HG02981 (cell line): ENCODE results near the gene CD68.
A peak's percentile ranks its signal among the peaks of the same experiment; 100 is the strongest.

ENCODE experiments used
- ATAC-seq: cut with Tn5 transposase; IDR thresholded peaks from one replicate; pipeline ENCODE4 v1.9.1; 2021; ENCODE audit warnings: mild to moderate bottlenecking, moderate library complexity; ENCODE audit not compliant: unreplicated experiment

The CD68 gene

DNA sequence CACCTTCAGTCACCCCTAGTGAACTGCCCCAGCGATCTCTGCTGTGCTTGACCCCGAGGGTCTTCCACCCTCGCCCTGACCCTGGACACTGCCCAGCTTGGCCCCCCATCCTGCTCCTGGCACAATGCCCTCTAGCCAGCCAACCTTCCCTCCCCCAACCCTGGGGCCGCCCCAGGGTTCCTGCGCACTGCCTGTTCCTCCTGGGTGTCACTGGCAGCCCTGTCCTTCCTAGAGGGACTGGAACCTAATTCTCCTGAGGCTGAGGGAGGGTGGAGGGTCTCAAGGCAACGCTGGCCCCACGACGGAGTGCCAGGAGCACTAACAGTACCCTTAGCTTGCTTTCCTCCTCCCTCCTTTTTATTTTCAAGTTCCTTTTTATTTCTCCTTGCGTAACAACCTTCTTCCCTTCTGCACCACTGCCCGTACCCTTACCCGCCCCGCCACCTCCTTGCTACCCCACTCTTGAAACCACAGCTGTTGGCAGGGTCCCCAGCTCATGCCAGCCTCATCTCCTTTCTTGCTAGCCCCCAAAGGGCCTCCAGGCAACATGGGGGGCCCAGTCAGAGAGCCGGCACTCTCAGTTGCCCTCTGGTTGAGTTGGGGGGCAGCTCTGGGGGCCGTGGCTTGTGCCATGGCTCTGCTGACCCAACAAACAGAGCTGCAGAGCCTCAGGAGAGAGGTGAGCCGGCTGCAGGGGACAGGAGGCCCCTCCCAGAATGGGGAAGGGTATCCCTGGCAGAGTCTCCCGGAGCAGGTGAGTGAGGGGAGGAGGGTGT is 20.7 kb upstream of the CD68 start, which contains the start of gene TNFSF13:
Gene TNFSF13, plus strand, starts transcription at position 207 of the 776 bp plus-strand sequence. Its CDS starts 290 bp downstream, at position 497.
- ATAC-seq = no peak

- ATAC-seq = no peak
These were observed 19.9 kb upstream of the CD68 start for GRCh38 chr17:7559320-7560171.

DNA sequence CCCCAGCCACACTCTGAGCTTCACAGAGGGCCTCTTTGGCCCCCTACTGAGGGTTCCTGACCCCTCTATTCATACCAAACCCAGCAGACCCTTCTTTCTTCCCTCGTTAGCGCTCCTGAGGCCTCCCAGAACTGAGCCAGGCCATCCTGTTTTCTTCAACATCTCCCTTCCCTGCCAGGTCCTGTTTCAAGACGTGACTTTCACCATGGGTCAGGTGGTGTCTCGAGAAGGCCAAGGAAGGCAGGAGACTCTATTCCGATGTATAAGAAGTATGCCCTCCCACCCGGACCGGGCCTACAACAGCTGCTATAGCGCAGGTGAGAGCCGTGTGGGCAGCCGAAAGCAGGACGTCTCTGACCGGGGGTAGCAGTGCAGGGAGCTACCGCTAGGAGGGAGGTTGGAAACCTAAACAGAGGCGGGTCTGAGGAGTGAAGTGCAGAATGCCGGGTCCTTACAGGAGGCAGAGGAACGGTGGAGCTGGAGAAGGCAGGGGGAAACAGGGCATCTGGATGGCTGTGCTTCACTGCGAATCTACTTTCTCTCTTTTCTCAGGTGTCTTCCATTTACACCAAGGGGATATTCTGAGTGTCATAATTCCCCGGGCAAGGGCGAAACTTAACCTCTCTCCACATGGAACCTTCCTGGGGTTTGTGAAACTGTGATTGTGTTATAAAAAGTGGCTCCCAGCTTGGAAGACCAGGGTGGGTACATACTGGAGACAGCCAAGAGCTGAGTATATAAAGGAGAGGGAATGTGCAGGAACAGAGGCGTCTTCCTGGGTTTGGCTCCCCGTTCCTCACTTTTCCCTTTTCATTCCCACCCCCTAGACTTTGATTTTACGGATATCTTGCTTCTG is 19.0 kb upstream of the CD68 start:
- ATAC-seq = no peak

DNA sequence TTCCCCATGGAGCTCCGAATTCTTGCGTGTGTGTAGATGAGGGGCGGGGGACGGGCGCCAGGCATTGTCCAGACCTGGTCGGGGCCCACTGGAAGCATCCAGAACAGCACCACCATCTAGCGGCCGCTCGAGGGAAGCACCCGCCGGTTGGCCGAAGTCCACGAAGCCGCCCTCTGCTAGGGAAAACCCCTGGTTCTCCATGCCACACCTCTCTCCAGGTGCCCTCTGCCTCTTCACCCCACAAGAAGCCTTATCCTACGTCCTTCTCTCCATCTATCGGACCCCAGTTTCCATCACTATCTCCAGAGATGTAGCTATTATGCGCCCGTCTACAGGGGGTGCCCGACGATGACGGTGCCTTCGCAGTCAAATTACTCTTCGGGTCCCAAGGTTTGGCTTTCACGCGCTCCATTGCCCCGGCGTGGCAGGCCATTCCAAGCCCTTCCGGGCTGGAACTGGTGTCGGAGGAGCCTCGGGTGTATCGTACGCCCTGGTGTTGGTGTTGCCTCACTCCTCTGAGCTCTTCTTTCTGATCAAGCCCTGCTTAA is 18.3 kb upstream of the CD68 start:
- peak; percentile 38 for ATAC-seq

GRCh38 chr17:7561589-7562207 is 17.7 kb upstream of the CD68 start, which contains the start of gene SENP3:
SENP3 (plus strand) TSS chr17:7561919; CDS start chr17:7563077, 1,158 bp downstream.
- ATAC-seq = peak; percentile 60

- no peak for ATAC-seq
These were observed 17.2 kb upstream of the CD68 start for GRCh38 chr17:7562208-7562605.

DNA sequence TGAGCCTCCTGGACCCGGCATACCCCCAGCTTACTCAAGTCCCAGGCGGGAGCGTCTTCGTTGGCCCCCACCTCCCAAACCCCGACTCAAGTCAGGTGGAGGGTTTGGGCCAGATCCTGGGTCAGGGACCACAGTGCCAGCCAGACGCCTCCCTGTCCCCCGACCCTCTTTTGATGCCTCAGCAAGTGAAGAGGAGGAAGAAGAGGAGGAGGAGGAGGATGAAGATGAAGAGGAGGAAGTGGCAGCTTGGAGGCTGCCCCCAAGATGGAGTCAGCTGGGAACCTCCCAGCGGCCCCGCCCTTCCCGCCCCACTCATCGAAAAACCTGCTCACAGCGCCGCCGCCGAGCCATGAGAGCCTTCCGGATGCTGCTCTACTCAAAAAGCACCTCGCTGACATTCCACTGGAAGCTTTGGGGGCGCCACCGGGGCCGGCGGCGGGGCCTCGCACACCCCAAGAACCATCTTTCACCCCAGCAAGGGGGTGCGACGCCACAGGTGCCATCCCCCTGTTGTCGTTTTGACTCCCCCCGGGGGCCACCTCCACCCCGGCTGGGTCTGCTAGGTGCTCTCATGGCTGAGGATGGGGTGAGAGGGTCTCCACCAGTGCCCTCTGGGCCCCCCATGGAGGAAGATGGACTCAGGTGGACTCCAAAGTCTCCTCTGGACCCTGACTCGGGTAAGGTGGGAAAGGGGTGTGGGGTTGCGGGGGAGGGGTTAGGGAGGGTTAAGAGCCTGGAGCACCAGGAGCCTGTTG is 16.1 kb upstream of the CD68 start:
- ATAC-seq = no peak

DNA sequence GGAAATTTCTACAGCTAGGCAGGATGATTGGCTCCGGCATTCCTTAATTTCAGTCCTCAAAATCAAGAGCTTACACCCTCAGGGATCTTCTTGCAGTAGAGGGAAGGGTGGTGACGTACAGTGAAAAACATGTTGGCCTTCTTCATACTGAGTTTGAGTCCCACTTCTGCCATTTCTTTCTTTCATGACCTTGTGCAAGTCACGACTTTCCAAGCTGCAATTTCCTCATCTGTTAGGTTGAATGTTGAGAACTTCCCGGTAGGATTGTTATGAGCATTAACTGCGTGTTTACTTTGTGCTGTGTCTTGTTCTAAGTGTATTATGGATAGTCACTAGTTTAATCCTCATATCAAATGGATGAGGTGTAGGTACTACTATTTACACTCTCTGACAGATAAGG is 9.9 kb upstream of the CD68 start:
- ATAC-seq = no peak

GRCh38 chr17:7570351-7570750 is 9.1 kb upstream of the CD68 start:
- ATAC-seq = no peak

- peak; percentile 84 for ATAC-seq
These were observed 7.2 kb upstream of the CD68 start for GRCh38 chr17:7572338-7572587.

GRCh38 chr17:7572588-7573323 is 6.7 kb upstream of the CD68 start:
- ATAC-seq = peak; percentile 5

DNA sequence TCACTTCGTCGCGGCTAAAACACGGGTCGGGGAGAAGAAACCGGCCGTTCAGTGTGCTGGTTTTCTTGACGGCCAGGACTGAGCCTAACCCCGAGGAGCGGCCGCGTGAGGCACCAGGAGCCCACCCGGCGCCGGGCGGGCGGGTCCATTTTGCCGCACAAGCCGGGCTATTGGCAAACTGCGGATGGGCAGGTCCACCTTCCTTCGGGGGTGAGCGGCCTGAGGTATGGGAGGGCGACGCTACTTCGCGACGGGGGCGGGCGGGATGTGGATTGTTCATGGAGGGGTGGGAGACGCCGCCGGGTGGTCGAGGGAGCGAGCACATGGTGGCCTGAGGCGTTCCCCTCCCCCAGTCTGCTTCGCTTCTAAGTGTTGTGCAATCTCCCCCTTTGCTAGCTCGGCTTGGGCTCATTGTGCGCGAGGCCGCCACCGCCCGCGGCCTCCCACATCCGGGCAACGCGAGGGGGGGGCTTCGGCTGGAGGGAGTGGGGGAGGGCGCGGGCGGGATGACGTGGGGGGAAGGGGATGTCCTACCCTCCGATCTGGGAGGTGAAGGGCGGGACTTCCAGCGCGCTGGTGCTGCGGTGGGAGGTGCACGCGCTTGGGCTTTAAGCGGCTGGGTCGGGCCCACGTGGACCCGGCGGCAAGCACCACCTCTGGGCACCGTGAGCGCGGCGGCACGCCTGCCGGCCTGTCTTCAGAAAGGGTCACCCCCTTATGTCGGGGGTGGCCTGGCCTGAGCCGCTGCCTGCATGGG is 5.9 kb upstream of the CD68 start:
- ATAC-seq = no peak

- no peak for ATAC-seq
These were observed 5.1 kb upstream of the CD68 start for GRCh38 chr17:7574176-7574953.

- ATAC-seq = no peak
These were observed 4.0 kb upstream of the CD68 start for GRCh38 chr17:7575481-7575883.

- ATAC-seq = no peak
These were observed 3.5 kb upstream of the CD68 start for GRCh38 chr17:7575959-7576358.

DNA sequence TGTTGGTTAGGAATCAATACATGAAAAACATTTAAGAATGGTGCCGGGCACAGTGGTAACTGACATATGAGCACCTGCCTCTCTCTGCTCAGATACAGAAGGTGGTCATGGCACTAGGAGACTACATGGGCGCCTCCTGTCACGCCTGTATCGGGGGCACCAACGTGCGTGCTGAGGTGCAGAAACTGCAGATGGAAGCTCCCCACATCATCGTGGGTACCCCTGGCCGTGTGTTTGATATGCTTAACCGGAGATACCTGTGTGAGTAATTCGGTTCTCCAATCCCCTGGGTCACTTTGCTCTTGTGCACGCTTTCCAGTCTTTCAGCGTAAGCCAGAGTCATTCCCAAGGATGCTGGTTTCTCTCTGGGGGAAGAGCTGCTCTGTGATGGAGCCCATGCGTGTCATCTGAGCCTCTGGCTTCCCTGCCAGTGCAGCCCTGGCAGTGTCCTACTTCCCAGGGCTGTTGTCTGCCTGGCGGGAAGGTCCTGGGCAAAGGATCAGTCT is 3.0 kb upstream of the CD68 start:
- no peak for ATAC-seq
